Bladder microvascular endothelial cell (primary cell): ENCODE results near the gene THEM4. TPM values are rescaled to one million over a fixed set of nuclear protein-coding genes. Genes with fewer than 3 reads are reported as not detected.

Experiments used
- total RNA-seq: library from RNA; depleted of rRNA; stranded (reverse); fragments of >200 nt; gene quantifications from 2 replicates; pipeline ENCODE4 v1.2.3, GENCODE V29; 2014

The THEM4 gene
- 5.4 and 5.5 TPM in 2 replicates for total RNA-seq

DNA sequence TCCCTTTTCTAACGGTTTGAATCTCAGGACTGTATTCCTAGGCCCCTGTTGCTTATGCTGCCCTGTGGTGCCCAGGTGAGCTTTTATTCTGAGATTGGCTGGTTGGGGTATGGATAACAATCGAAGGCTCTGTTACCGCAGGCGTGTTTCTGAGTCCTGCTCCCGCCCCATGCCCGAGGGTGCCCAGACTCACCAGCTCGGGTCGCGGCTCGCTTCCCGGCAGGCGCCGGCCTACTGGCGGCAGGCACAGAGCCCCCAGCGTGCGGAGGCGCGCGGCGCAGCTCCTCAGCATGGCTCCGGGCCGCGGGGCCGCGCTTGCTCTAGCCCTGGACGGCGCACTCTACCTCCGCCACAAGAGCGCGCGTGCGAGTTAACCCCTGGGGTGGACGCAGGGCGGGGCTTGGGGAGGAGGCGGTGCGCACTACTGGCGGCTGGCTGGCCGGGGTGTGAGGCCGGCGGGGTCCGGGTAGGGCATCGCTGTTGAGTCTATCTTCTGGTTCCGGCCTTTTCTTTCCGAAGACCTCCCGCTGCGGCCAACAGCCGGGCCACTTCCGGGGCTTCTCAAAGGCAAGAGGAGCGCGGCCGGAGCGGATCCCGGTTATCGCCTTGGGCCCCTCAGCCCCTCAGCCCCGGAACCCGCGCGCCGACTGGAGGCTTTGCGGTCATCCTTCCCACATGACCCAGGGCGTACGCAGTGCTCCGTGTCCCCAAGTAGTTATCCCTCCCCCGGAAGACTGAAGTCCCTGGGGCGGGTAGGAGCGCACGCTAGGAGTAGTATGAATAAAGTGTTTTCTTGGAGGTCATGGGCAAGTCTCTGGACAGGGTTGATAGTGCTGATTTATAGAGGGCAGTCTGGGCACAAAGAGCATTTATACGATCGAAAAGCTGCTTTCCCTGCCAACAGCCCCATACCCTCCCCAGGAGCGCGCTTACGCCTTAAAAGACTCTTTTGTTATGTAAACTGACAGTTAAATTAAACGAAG is at the start of gene THEM4:
Gene THEM4, minus strand, starts transcription at position 345 of the 983 bp plus-strand sequence. Its CDS starts 53 bp downstream, at position 292.

DNA sequence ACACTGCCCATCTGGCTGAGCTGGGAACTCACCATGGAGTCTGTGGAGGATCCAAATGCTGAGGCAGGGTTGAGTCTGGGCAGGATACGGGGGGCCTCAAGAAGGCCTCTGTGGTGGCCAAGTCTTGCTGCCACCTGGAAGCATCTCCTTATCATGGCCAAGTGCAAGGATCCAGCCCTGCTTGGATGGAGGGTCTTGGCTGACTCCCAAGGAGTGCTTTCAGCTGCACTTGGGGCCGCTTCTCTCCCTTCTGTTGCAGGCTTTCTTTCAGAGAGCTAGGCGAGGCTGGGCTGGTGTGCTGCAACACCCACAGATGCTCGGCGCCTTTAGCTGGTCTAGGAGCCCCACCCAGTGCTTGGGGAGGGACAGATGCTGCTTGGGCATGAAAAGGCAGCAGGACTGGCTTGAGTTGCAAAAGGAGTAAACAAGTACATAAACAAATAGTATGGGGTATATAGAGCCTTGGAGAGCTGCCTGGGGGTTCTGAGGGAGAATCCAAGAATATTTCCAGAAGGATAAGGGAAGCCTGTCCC is 55.8 kb downstream of the THEM4 start, which contains the start of gene THEM5:
Gene THEM5, minus strand, starts transcription at position 302 of the 533 bp plus-strand sequence. Its CDS starts 147 bp downstream, at position 155.

DNA sequence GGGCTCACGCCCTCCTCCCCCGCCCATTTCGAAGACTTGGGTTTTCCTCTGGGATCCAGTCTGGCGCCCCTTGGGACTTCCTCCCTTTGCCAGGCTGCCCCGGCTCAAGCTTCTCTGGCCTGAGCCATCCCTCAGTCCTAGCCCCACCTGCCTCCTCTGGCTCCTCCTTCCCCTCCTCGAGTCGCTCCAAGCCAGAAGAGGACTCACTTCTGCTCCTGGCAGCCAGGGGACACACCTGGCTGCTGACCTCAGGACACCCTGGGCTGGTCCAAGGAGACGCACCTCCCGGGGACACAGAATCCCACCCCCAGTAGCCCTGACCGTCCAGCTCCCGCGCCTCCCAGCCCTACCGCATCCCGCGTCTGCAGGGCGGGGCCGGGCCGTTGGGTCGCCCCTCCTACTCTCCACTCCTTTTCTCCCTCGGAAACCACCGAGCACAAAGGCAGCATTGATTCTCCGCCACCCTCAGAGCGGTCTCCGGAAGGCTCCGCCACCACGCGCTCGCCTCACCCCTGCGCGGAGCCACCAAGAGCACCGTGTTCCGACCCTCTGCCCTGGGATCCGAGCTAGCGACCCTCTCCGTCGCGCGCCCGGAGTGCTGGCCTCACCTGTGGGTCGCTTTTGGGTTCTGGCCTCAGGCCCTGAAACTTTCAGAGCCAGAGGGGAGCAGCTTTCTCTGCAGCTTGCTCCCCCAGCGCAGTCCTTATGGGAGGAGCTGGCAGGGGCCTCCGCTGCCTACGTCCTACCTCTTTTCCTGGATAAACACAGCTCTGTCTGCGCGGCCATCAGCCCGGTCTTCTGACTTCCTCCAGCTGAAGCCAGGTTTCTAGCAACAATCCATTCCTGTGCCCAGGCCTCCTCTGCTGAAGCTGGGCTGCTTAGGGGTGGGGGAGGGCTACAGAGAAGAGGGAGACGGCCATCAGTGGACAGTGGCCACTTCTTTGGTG is 69.6 kb downstream of the THEM4 start, which contains the start of gene C2CD4D:
Gene C2CD4D, minus strand, starts transcription at position 364 of the 947 bp plus-strand sequence. CDS start 831 bp downstream, outside the sequence.

DNA sequence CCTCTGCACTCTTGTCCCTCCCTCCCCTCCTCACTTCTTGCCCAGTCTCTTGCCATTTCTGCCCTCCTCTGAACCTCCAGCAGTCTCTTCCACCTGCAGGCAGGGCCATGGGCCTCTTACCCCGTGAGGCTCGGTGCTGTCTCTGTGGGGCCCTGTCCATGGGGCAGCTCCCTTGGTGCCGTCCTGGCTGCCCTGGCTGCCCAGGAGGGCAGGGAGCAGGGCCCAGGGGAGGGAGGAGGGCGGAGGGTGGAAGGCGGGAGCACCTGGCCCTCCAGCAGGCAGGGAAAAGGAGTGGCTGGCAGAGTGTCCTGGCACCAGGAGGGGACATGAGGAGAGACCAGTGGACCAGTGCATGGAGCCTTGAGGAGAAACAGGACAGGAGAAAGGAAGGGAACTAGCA is 77.7 kb downstream of the THEM4 start, which contains the start of gene RORC:
Gene RORC, minus strand, starts transcription at position 198 of the 400 bp plus-strand sequence. Its CDS starts 38 bp downstream, at position 160.

Other genes starting within 250 kb of the THEM4 start
- not detected in 2 replicates for gene CELF3, start 192.7 kb downstream of the THEM4 start, total RNA-seq
- gene RIIAD1, start 188.0 kb downstream of the THEM4 start, total RNA-seq = not detected in 2 replicates
- gene MRPL9, start 146.0 kb downstream of the THEM4 start, total RNA-seq = 84.4 and 102 TPM in 2 replicates
- 3.2 and 6.4 TPM in 2 replicates for gene TDRKH, start 119.0 kb downstream of the THEM4 start, total RNA-seq
- not detected in 2 replicates for gene LINGO4, start 104.1 kb downstream of the THEM4 start, total RNA-seq
- gene RORC, start 77.7 kb downstream of the THEM4 start, total RNA-seq = not detected in 2 replicates
- gene C2CD4D, start 69.7 kb downstream of the THEM4 start, total RNA-seq = not detected in 2 replicates
- gene THEM5, start 55.8 kb downstream of the THEM4 start, total RNA-seq = not detected in 2 replicates
- 122 and 213 TPM in 2 replicates for gene S100A10, start 84.3 kb upstream of the THEM4 start, total RNA-seq
- 16.2 and 19.0 TPM in 2 replicates for gene S100A11, start 127.5 kb upstream of the THEM4 start, total RNA-seq
- gene TCHHL1, start 179.6 kb upstream of the THEM4 start, total RNA-seq = not detected in 2 replicates
- under 0.01 and 0.06 TPM in 2 replicates for gene TCHH, start 205.9 kb upstream of the THEM4 start, total RNA-seq
- under 0.01 TPM in 1 of 2 replicates, not detected in the other for gene RPTN, start 249.7 kb upstream of the THEM4 start, total RNA-seq